ENCODE results near the gene RFWD3. TPM values are rescaled to one million over a fixed set of nuclear protein-coding genes. Genes with fewer than 3 reads are reported as not detected.

Gene RFWD3
- total and polyA plus RNA-seq, 2 donors from 2014 or later: 5.8 to 26.0 TPM

- Histone ChIP-seq H3K27me3 (ENCODE audit: control insufficient read depth, insufficient read depth, low read length) (no peaks in the 10 kb centered on the region), H3K9me3 (ENCODE audit: control insufficient read depth in 2 of 3, insufficient read depth in 1 of 3, low read length in 3 of 3) (no peaks in the 10 kb centered on the region), H3K4me3 (ENCODE audit: low read length in 3 of 3) (no peak overlapping the region), H3K36me3 (ENCODE audit: control insufficient read depth in 2 of 3, insufficient read depth in 3 of 3, low read length in 3 of 3) (peaks cover 9 to 39% (median 19%) of the 10 kb centered on the region in 3 donors), H3K9ac (ENCODE audit: low read length in 3 of 3) (no peak overlapping the region), H3K27ac (ENCODE audit: low read depth in 2 of 2, low read length in 2 of 2) (peak overlapping the region; percentile 51 to 66), H3K4me1 (ENCODE audit: control insufficient read depth in 2 of 3, insufficient read depth in 2 of 3, low read depth in 1 of 3, low read length in 3 of 3) (peaks cover 4 to 46% (median 24%) of the 10 kb centered on the region in 3 donors)
- FAIRE-seq: no peak
- DNase-seq: peak in 2 of 5 donors; percentile 17 to 37
- TF ChIP-seq CTCF (IDR thresholded peaks at IDR 0.05; ENCODE audit: borderline replicate concordance, extremely low read depth, insufficient read depth): no peak
- intact Hi-C loops (cut with DNase I): no loop called here
These were observed 39.8 kb downstream of the RFWD3 start for GRCh38 chr16:74626741-74627416.

DNA sequence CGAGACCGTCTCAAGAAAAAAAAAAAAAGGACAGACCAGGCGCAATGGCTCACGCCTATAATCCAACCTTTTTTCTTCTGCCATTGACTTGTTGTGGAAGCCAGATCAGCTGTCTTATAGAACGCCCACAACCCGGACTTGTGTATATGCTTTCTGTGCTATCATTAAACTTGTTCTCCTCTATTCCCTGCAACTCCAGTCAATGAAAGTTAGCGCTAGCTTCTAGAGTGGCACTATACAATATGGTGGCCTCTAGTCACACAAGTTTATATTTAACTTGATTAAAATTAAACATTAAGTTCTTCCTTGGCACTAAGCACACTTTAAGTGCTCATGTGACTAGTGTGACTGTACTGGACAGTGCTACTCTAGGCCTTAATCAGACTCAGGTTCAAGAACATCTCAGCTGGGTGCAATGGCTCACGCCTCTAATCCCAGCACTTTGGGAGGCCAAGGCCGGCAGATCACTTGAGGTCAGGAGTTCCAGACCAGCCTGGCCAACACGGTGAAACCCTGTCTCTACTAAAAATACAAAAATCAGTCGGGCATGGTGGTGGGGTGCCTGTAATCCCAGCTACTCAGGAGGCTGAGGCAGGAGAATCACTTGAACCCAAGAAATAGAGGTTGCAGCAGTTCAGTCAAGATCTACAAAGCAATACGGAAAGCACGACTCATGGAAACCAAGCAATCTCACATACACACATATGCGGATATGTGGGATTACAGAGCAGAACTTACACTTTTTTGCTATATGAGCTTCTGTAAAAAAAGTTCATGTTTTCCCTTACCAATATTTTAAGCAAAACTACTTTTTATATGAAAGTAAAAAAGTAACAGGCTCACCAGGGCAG is 41.0 kb downstream of the RFWD3 start:
- H3K27ac ChIP-seq (ENCODE audit: low read depth in 2 of 2, low read length in 2 of 2): peak overlapping the region; percentile 61 to 74
- H3K4me1 ChIP-seq (ENCODE audit: control insufficient read depth in 2 of 3, insufficient read depth in 2 of 3, low read depth in 1 of 3, low read length in 3 of 3): peaks cover 4 to 46% (median 24%) of the 10 kb centered on the region in 3 donors
- DNase-seq (peak in 2 of 5 donors; percentile 13 to 32), FAIRE-seq (no peak)
- H3K4me3 ChIP-seq (ENCODE audit: low read length in 3 of 3): peak overlapping the region in 1 of 3 donors; percentile 26
- H3K9ac ChIP-seq (ENCODE audit: low read length in 3 of 3): no peak overlapping the region
- intact Hi-C loops (cut with DNase I): no loop called here
- peaks cover 9 to 31% (median 12%) of the 10 kb centered on the region in 3 donors for H3K36me3 ChIP-seq (ENCODE audit: control insufficient read depth in 2 of 3, insufficient read depth in 3 of 3, low read length in 3 of 3)
- TF ChIP-seq CTCF (IDR thresholded peaks at IDR 0.05; ENCODE audit: borderline replicate concordance, extremely low read depth, insufficient read depth): no peak
- no peaks in the 10 kb centered on the region for H3K27me3 ChIP-seq (ENCODE audit: control insufficient read depth, insufficient read depth, low read length)
- H3K9me3 ChIP-seq (ENCODE audit: control insufficient read depth in 2 of 3, insufficient read depth in 1 of 3, low read length in 3 of 3): no peaks in the 10 kb centered on the region

- peaks cover 7 to 15% (median 10%) of the 10 kb centered on the region in 3 donors for H3K36me3 ChIP-seq (ENCODE audit: control insufficient read depth in 2 of 3, insufficient read depth in 3 of 3, low read length in 3 of 3)
- no peak for TF ChIP-seq CTCF (IDR thresholded peaks at IDR 0.05; ENCODE audit: borderline replicate concordance, extremely low read depth, insufficient read depth)
- no peak overlapping the region for H3K9ac ChIP-seq (ENCODE audit: low read length in 3 of 3)
- no peaks in the 10 kb centered on the region for H3K9me3 ChIP-seq (ENCODE audit: control insufficient read depth in 2 of 3, insufficient read depth in 1 of 3, low read length in 3 of 3)
- H3K4me3 ChIP-seq (ENCODE audit: low read length in 3 of 3): no peak overlapping the region
- intact Hi-C loops (cut with DNase I): no loop called here
- H3K27me3 ChIP-seq (ENCODE audit: control insufficient read depth, insufficient read depth, low read length): no peaks in the 10 kb centered on the region
- H3K27ac ChIP-seq (ENCODE audit: low read depth in 2 of 2, low read length in 2 of 2): peak overlapping the region in 1 of 2 donors; percentile 10
- peaks cover 4 to 46% (median 24%) of the 10 kb centered on the region in 3 donors for H3K4me1 ChIP-seq (ENCODE audit: control insufficient read depth in 2 of 3, insufficient read depth in 2 of 3, low read depth in 1 of 3, low read length in 3 of 3)
- no peak for DNase-seq
- FAIRE-seq: no peak
These were observed 42.8 kb downstream of the RFWD3 start for GRCh38 chr16:74623839-74624235.
